Tibial nerve (tissue), 4 donors: ENCODE measurements around the gene RBBP8. TPM values are rescaled to one million over a fixed set of nuclear protein-coding genes. Genes with fewer than 3 reads are reported as not detected.

Source experiments
- DNase-seq, 2 donors: peaks; one replicate each; pipeline ENCODE4 v3.0.0-alpha.2; 2019; ENCODE audit warnings: low spot score in 2 of 2
- H3K27ac ChIP-seq, 4 donors: fragments of 200-600 bp; sonication (generic) in 3 of 4; one replicate each; pipeline ENCODE4 v1.5.1; 2017 to 2019; ENCODE audit warnings: mild to moderate bottlenecking in 1 of 4
- H3K27me3 ChIP-seq, 2 donors: fragments of 200-600 bp; sonication (generic) in 1 of 2; one replicate each; pipeline versions ENCODE4 v1.5.1 to v1.6.0; 2017 to 2019
- H3K36me3 ChIP-seq, 3 donors: fragments of 200-600 bp; sonication (generic); one replicate each; pipeline ENCODE4 v1.5.1; 2018 to 2019
- H3K4me1 ChIP-seq, 4 donors: fragments of 200-600 bp; sonication (generic) in 3 of 4; one replicate each; pipeline ENCODE4 v1.5.1; 2017 to 2019
- H3K4me3 ChIP-seq, 4 donors: fragments of 200-600 bp; sonication (generic) in 3 of 4; one replicate each; pipeline ENCODE4 v1.5.1; 2017 to 2019; ENCODE audit warnings: mild to moderate bottlenecking in 1 of 4, moderate library complexity in 1 of 4
- H3K9me3 ChIP-seq, 4 donors: fragments of 200-600 bp; sonication (generic) in 3 of 4; one replicate each; pipeline ENCODE4 v1.5.1; 2017 to 2019
- CTCF ChIP-seq, 5 experiments: fragments of 200-600 bp in 3 of 5; fragments of 450-650 bp in 2 of 5; sonication (generic) in 3 of 5; IDR thresholded peaks; one replicate each; pipeline ENCODE4 v1.5.1; 2016 to 2019; ENCODE audit warnings: antibody characterized with exemption in 5 of 5, mild to moderate bottlenecking in 3 of 5, moderate library complexity in 2 of 5
- EP300 ChIP-seq, 2 donors: sonication (generic); formaldehyde crosslinking; IDR thresholded peaks; one replicate each; pipeline ENCODE4 v1.6.1; 2017; ENCODE audit warnings: antibody characterized with exemption in 2 of 2, mild to moderate bottlenecking in 1 of 2
- POLR2A ChIP-seq, 2 donors: fragments of 450-650 bp; IDR thresholded peaks; one replicate each; pipeline ENCODE4 v1.6.1; 2017; ENCODE audit warnings: antibody characterized with exemption in 2 of 2, mild to moderate bottlenecking in 2 of 2, moderate library complexity in 2 of 2
- WGBS, 2 donors: methylation state at CpG; one replicate each; pipeline ENCODE4 v1.1.5; 2018; 5-methylcytosine and 5-hydroxymethylcytosine counted together
- total RNA-seq, 4 donors: library from RNA; depleted of rRNA; stranded (reverse); fragments of >200 nt; gene quantifications; one replicate each; pipeline ENCODE4 v1.1.0, GENCODE V29; 2016

Gene RBBP8
- total RNA-seq, 4 donors from 2014 or later, result 8.3 to 43.8 (median 13.5) TPM

- Histone ChIP-seq H3K27me3 (no peaks in the 10 kb centered on the region), H3K36me3 (peaks cover 0 to 12% (median 0%) of the 10 kb centered on the region in 3 donors), H3K4me3 (no peak overlapping the region), H3K4me1 (no peaks in the 10 kb centered on the region), H3K27ac (no peak overlapping the region), H3K9me3 (no peaks in the 10 kb centered on the region)
- DNase-seq, result no peak
- TF ChIP-seq POLR2A (IDR thresholded peaks at IDR 0.05) (no peak), CTCF (IDR thresholded peaks at IDR 0.05) (no peak), EP300 (IDR thresholded peaks at IDR 0.05) (no peak)
- 96 to 97% methylated on average over 2 of the region's 2 CpGs for WGBS, 2 donors
Measured at GRCh38 chr18:22985250-22985649, 52.1 kb downstream of the RBBP8 start.

GRCh38 chr18:22987547-22988189 lies 54.5 kb downstream of the RBBP8 start:
- TF ChIP-seq CTCF (IDR thresholded peaks at IDR 0.05), result no peak
- no peak for TF ChIP-seq POLR2A (IDR thresholded peaks at IDR 0.05)
- TF ChIP-seq EP300 (IDR thresholded peaks at IDR 0.05), result no peak
- Histone ChIP-seq H3K4me3 (no peak overlapping the region), H3K27ac (no peak overlapping the region), H3K36me3 (peaks cover 0 to 24% (median 0%) of the 10 kb centered on the region in 3 donors), H3K9me3 (no peaks in the 10 kb centered on the region), H3K4me1 (no peaks in the 10 kb centered on the region), H3K27me3 (no peaks in the 10 kb centered on the region)
- no peak for DNase-seq
- 97 to 98% methylated on average over 3 of the region's 3 CpGs for WGBS, 2 donors

GRCh38 chr18:22988208-22988607 lies 55.1 kb downstream of the RBBP8 start:
- no peaks in the 10 kb centered on the region for H3K27me3 ChIP-seq
- no peaks in the 10 kb centered on the region for H3K4me1 ChIP-seq
- H3K9me3 ChIP-seq, result no peaks in the 10 kb centered on the region
- no peak overlapping the region for H3K27ac ChIP-seq
- H3K4me3 ChIP-seq, result no peak overlapping the region
- H3K36me3 ChIP-seq, result peaks cover 0 to 30% (median 0%) of the 10 kb centered on the region in 3 donors
- WGBS, 2 donors, result 95 to 97% methylated on average over 3 of the region's 3 CpGs
- TF ChIP-seq EP300 (IDR thresholded peaks at IDR 0.05) (no peak), POLR2A (IDR thresholded peaks at IDR 0.05) (no peak), CTCF (IDR thresholded peaks at IDR 0.05) (no peak)
- DNase-seq, result no peak

GRCh38 chr18:22998344-22998743 lies 65.2 kb downstream of the RBBP8 start:
- no peaks in the 10 kb centered on the region for H3K4me1 ChIP-seq
- H3K27me3 ChIP-seq, result no peaks in the 10 kb centered on the region
- no peaks in the 10 kb centered on the region for H3K9me3 ChIP-seq
- TF ChIP-seq POLR2A (IDR thresholded peaks at IDR 0.05), result no peak
- TF ChIP-seq CTCF (IDR thresholded peaks at IDR 0.05), result no peak
- TF ChIP-seq EP300 (IDR thresholded peaks at IDR 0.05), result no peak
- no peak for DNase-seq
- no peak overlapping the region for H3K4me3 ChIP-seq
- H3K27ac ChIP-seq, result no peak overlapping the region
- WGBS, 2 donors, result 88 to 90% methylated on average over 3 of the region's 3 CpGs
- peaks cover 0 to 23% (median 0%) of the 10 kb centered on the region in 3 donors for H3K36me3 ChIP-seq

- Histone ChIP-seq H3K4me1 (no peaks in the 10 kb centered on the region), H3K27ac (no peak overlapping the region), H3K36me3 (peaks cover 0 to 22% (median 0%) of the 10 kb centered on the region in 3 donors), H3K4me3 (no peak overlapping the region), H3K9me3 (no peaks in the 10 kb centered on the region), H3K27me3 (no peaks in the 10 kb centered on the region)
- DNase-seq, result no peak
- 93 to 97% methylated on average over 1 of the region's 1 CpG for WGBS, 2 donors
- TF ChIP-seq EP300 (IDR thresholded peaks at IDR 0.05) (no peak), CTCF (IDR thresholded peaks at IDR 0.05) (no peak), POLR2A (IDR thresholded peaks at IDR 0.05) (no peak)
Measured at GRCh38 chr18:22999212-22999611, 66.1 kb downstream of the RBBP8 start.
